Measurements from ENCODE around the gene SEPTIN8.

The SEPTIN8 gene

DNA sequence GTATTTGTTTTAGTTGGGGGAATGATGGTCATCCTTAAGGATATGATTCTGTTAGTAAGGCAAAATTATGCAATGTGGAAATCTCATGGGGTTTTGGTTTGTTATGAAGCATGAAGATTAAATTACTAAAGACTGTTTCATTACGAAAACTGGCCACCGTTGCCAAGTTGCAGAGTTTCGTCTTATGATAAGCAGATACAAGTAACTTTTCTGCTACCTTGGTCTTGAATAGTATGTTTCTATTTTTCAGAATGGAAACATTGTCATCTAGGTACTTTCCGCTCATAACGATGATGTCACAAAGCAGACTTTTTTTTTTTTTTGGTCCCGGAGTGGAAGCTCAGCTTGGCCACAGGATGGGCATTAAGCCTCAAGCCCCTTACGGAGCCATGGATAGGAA lies 25.6 kb downstream of the SEPTIN8 start:
- Histone ChIP-seq H3K9ac (ENCODE audit: low read length) (no peak overlapping the region), H3K9me3 (ENCODE audit: insufficient read depth, low read length) (no peaks in the 10 kb centered on the region), H2AFZ (ENCODE audit: low read depth, low read length) (no peak overlapping the region), H3K36me3 (replicated peaks; ENCODE audit: low read depth, low read length) (no peaks in the 10 kb centered on the region), H3K4me3 (ENCODE audit: low read length) (peak overlapping the region; percentile 13; the same call in 1 of the 2 replicates), H3K27ac (ENCODE audit: low read length) (no peak overlapping the region), H3K79me2 (ENCODE audit: low read length) (no peaks in the 10 kb centered on the region), H3K27me3 (ENCODE audit: low read depth, low read length) (no peaks in the 10 kb centered on the region), H3K4me1 (ENCODE audit: low read length) (peaks cover 13% of the 10 kb centered on the region), H4K20me1 (ENCODE audit: insufficient read depth, low read length) (no peaks in the 10 kb centered on the region), H3K4me2 (ENCODE audit: low read length) (peak overlapping the region; percentile 55)
- TF ChIP-seq, protein P1, sequence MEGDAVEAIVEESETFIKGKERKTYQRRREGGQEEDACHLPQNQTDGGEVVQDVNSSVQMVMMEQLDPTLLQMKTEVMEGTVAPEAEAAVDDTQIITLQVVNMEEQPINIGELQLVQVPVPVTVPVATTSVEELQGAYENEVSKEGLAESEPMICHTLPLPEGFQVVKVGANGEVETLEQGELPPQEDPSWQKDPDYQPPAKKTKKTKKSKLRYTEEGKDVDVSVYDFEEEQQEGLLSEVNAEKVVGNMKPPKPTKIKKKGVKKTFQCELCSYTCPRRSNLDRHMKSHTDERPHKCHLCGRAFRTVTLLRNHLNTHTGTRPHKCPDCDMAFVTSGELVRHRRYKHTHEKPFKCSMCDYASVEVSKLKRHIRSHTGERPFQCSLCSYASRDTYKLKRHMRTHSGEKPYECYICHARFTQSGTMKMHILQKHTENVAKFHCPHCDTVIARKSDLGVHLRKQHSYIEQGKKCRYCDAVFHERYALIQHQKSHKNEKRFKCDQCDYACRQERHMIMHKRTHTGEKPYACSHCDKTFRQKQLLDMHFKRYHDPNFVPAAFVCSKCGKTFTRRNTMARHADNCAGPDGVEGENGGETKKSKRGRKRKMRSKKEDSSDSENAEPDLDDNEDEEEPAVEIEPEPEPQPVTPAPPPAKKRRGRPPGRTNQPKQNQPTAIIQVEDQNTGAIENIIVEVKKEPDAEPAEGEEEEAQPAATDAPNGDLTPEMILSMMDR (IDR thresholded peaks at IDR 0.05; ENCODE audit: low read depth, low read length), result no peak
- TF ChIP-seq EZH2phosphoT487 (IDR thresholded peaks at IDR 0.05; ENCODE audit: low read depth), result no peak

DNA sequence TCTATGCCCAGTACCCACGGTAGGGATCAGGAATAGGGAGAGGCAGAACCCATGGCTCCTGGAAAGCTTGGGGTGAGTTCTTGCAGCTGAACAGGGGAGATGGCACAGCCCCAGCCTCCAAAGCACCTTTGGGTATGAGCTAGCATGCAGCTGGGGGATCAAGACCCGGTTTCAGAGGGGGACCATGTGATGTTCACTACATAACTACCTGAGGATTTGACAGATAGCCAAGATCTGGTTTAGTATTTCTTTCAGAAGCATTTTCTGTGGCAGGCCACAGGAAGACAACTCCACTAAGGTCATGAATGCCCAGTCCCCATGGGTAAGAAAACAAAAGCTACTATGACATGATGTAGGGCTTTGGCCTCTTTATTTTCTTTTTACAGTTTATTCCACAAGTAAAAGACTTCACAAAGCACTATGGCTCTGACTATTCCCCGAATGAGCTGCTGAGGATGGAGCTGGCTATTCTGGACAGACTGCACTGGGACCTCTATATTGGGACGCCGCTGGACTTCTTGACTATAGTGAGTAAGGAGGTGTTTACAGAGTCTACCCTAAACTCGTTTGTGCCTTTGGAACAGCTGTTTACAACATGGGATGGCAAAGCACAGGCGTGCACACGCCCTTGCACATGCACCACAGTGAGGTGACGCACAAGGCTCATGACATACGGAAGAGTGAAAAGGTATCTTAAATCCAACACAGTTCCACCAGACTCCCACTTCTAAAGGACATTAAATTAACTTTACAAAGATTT lies 26.4 kb downstream of the SEPTIN8 start:
- Histone ChIP-seq H3K4me2 (ENCODE audit: low read length) (peak overlapping the region; percentile 55; the same call in 1 of the 2 replicates), H3K36me3 (replicated peaks; ENCODE audit: low read depth, low read length) (no peaks in the 10 kb centered on the region), H2AFZ (ENCODE audit: low read depth, low read length) (no peak overlapping the region), H3K4me3 (ENCODE audit: low read length) (no peak overlapping the region), H3K27ac (ENCODE audit: low read length) (no peak overlapping the region), H3K9ac (ENCODE audit: low read length) (no peak overlapping the region), H3K9me3 (ENCODE audit: insufficient read depth, low read length) (no peaks in the 10 kb centered on the region), H3K79me2 (ENCODE audit: low read length) (no peaks in the 10 kb centered on the region), H4K20me1 (ENCODE audit: insufficient read depth, low read length) (no peaks in the 10 kb centered on the region), H3K27me3 (ENCODE audit: low read depth, low read length) (peaks cover 4% of the 10 kb centered on the region), H3K4me1 (ENCODE audit: low read length) (peaks cover 13% of the 10 kb centered on the region)
- TF ChIP-seq, protein P1 (IDR thresholded peaks at IDR 0.05; ENCODE audit: low read depth, low read length), result no peak
- no peak for TF ChIP-seq EZH2phosphoT487 (IDR thresholded peaks at IDR 0.05; ENCODE audit: low read depth)

DNA sequence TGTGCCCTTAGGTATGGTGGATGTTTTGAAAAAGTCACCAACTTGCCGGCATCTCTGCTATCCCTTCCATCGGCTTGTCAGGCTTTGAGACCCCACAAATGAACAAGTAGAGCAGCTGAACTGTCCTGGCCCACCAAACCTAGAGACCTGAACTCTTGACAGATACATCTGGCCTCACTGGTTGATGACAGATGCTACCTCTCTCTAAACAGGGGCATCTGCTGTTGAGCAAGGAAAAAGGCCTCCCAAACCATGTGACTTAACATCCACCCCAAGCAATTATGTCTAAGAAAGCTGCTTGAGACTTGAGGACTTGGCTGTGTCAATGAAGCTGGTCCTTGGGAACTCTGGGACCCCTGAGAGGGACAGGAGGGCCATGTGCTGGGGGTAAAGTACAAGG lies 27.5 kb downstream of the SEPTIN8 start:
- H3K79me2 ChIP-seq (ENCODE audit: low read length), result no peaks in the 10 kb centered on the region
- H3K9ac ChIP-seq (ENCODE audit: low read length), result no peak overlapping the region
- no peaks in the 10 kb centered on the region for H4K20me1 ChIP-seq (ENCODE audit: insufficient read depth, low read length)
- no peak overlapping the region for H3K4me3 ChIP-seq (ENCODE audit: low read length)
- H3K4me2 ChIP-seq (ENCODE audit: low read length), result no peak overlapping the region
- H3K27me3 ChIP-seq (ENCODE audit: low read depth, low read length), result peaks cover 8% of the 10 kb centered on the region
- no peak overlapping the region for H3K27ac ChIP-seq (ENCODE audit: low read length)
- H3K9me3 ChIP-seq (ENCODE audit: insufficient read depth, low read length), result no peaks in the 10 kb centered on the region
- H2AFZ ChIP-seq (ENCODE audit: low read depth, low read length), result no peak overlapping the region
- peaks cover 13% of the 10 kb centered on the region for H3K4me1 ChIP-seq (ENCODE audit: low read length)
- no peak for TF ChIP-seq EZH2phosphoT487 (IDR thresholded peaks at IDR 0.05; ENCODE audit: low read depth)
- TF ChIP-seq, protein P1 (IDR thresholded peaks at IDR 0.05; ENCODE audit: low read depth, low read length), result no peak
- H3K36me3 ChIP-seq (replicated peaks; ENCODE audit: low read depth, low read length), result no peaks in the 10 kb centered on the region

GRCh38 chr5:132748522-132749000 lies 28.5 kb downstream of the SEPTIN8 start:
- TF ChIP-seq, protein P1 (IDR thresholded peaks at IDR 0.05; ENCODE audit: low read depth, low read length), result no peak
- TF ChIP-seq EZH2phosphoT487 (IDR thresholded peaks at IDR 0.05; ENCODE audit: low read depth), result no peak
- Histone ChIP-seq H3K4me1 (ENCODE audit: low read length) (peaks cover 13% of the 10 kb centered on the region), H4K20me1 (ENCODE audit: insufficient read depth, low read length) (no peaks in the 10 kb centered on the region), H3K9me3 (ENCODE audit: insufficient read depth, low read length) (no peaks in the 10 kb centered on the region), H3K27me3 (ENCODE audit: low read depth, low read length) (peaks cover 8% of the 10 kb centered on the region), H3K27ac (ENCODE audit: low read length) (no peak overlapping the region), H3K4me3 (ENCODE audit: low read length) (no peak overlapping the region), H2AFZ (ENCODE audit: low read depth, low read length) (no peak overlapping the region), H3K79me2 (ENCODE audit: low read length) (no peaks in the 10 kb centered on the region), H3K4me2 (ENCODE audit: low read length) (no peak overlapping the region), H3K36me3 (replicated peaks; ENCODE audit: low read depth, low read length) (no peaks in the 10 kb centered on the region), H3K9ac (ENCODE audit: low read length) (no peak overlapping the region)
